HFFc6 (cell line): ENCODE measurements around the gene DDX10. TPM values are rescaled to one million over a fixed set of nuclear protein-coding genes. Genes with fewer than 3 reads are reported as not detected.

Source experiments
- DNase-seq: peaks from one replicate; pipeline ENCODE4 v3.0.0-alpha.2; 2018
- H3K27ac Mint-ChIP-seq: 2 replicates; pipeline ENCODE4 v1.8.0; 2020; ENCODE audit warnings: mild to moderate bottlenecking, mixed read lengths
- H3K27me3 Mint-ChIP-seq: 2 replicates; pipeline ENCODE4 v1.8.0; 2021; ENCODE audit warnings: mild to moderate bottlenecking, moderate library complexity, mixed read lengths; ENCODE audit not compliant: insufficient read depth
- H3K36me3 Mint-ChIP-seq: 2 replicates; pipeline ENCODE4 v1.8.0; 2021; ENCODE audit warnings: low read depth, mixed read lengths
- H3K4me1 Mint-ChIP-seq: 2 replicates; pipeline ENCODE4 v1.8.0; 2020; ENCODE audit warnings: low read depth, mixed read lengths
- H3K4me3 Mint-ChIP-seq: 2 replicates; pipeline ENCODE4 v1.8.0; 2020; ENCODE audit warnings: mild to moderate bottlenecking, moderate library complexity, mixed read lengths
- H3K9me3 Mint-ChIP-seq: 2 replicates; pipeline ENCODE4 v1.8.0; 2020; ENCODE audit warnings: mild to moderate bottlenecking, mixed read lengths
- total RNA-seq, 6 experiments: library from RNA; stranded (reverse); fragmentation: NEBNext Ultra II Directional; extraction: Animal tissue kit (Norgen Biotek cat#: 25700); gene quantifications; 2 replicates in 1 of 6; 3 replicates in 5 of 6; pipeline ENCODE4 v1.2.3, GENCODE V29; 2021
- TF ChIP-seq, protein P1 (sequence below): fragments of 200-600 bp; sonication (generic); IDR thresholded peaks from 2 replicates; pipeline ENCODE4 v1.5.0; 2021; ENCODE audit warnings: antibody characterized with exemption, mild to moderate bottlenecking

The DDX10 gene
- total RNA-seq, 6 experiments from 2014 or later = 24.5 to 45.5 (median 33.5) TPM

DNA sequence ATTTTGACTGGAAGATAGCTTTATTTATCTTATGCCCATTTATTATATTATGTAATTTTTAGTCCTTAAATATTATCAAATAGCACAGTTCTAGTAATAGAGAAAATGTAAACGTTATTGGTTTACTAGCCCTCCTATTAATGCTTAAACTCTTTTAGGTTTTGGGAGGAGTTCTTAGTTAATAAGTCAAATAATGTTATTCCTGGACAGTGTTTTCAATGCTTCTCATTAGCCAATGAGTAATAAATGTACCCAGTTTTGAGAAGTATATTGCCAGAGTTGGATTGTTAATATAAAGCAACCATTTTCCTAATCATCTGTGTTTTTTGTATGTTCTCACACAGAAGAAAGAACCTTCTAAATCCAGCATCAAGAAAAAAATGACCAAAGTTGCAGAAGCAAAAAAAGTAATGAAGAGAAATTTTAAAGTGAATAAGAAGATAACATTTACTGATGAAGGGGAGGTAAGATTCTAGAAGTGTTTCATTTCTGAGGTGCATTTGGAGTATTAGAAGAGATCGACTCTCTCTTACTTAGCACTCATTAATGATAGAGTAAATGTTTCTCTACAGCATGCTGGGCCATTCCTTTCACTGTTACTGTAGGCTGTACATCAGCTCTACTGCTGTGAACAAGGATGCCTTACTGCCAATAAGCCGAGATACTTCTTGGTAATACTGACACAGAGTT lies 173.4 kb downstream of the DDX10 start:
- Mint-ChIP-seq H3K27ac (no peak overlapping the region), H3K36me3 (peaks cover 17% of the 10 kb centered on the region), H3K27me3 (no peaks in the 10 kb centered on the region), H3K9me3 (no peaks in the 10 kb centered on the region), H3K4me3 (no peak overlapping the region), H3K4me1 (peaks cover 11% of the 10 kb centered on the region)
- TF ChIP-seq, protein P1, sequence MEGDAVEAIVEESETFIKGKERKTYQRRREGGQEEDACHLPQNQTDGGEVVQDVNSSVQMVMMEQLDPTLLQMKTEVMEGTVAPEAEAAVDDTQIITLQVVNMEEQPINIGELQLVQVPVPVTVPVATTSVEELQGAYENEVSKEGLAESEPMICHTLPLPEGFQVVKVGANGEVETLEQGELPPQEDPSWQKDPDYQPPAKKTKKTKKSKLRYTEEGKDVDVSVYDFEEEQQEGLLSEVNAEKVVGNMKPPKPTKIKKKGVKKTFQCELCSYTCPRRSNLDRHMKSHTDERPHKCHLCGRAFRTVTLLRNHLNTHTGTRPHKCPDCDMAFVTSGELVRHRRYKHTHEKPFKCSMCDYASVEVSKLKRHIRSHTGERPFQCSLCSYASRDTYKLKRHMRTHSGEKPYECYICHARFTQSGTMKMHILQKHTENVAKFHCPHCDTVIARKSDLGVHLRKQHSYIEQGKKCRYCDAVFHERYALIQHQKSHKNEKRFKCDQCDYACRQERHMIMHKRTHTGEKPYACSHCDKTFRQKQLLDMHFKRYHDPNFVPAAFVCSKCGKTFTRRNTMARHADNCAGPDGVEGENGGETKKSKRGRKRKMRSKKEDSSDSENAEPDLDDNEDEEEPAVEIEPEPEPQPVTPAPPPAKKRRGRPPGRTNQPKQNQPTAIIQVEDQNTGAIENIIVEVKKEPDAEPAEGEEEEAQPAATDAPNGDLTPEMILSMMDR = no peak
- DNase-seq = no peak

DNA sequence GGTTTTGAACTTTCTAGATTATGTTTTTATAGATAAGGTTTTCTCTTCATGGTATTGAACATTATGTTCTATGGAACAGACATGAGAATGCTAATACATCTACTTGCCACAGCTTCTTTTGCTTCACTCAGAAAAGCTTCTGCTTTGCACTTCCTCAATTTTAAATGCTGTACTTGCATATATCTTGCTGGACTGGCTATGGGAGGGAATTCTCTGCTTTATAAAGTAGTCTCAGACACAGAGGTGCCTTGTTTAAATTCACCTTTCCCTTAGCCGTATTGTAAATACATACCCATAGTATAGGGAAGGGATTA lies 173.9 kb downstream of the DDX10 start:
- H3K9me3 Mint-ChIP-seq = no peaks in the 10 kb centered on the region
- no peaks in the 10 kb centered on the region for H3K27me3 Mint-ChIP-seq
- no peak for DNase-seq
- peaks cover 6% of the 10 kb centered on the region for H3K4me1 Mint-ChIP-seq
- TF ChIP-seq, protein P1 = no peak
- H3K4me3 Mint-ChIP-seq = no peak overlapping the region
- H3K27ac Mint-ChIP-seq = no peak overlapping the region
- H3K36me3 Mint-ChIP-seq = peaks cover 17% of the 10 kb centered on the region

DNA sequence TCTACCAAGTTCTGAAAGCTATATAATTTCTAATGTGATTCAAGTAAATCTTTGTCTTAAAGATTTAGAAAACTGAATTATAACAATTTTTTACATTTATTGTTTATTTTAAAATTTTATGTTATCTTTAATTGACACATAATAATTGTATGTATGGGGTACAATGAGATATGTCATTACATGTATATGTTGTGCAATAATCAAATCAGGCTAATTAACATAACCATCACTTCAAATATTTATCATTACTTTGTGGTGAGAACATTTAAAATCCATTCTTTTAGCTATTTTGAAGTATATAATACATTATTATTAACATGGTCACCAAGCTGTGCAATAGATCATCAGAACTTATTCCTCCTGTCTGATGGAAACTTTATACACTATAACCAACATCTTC lies 181.1 kb downstream of the DDX10 start:
- H3K27ac Mint-ChIP-seq = no peak overlapping the region
- peaks cover 6% of the 10 kb centered on the region; the same call in 1 of the 2 replicates for H3K36me3 Mint-ChIP-seq
- H3K4me3 Mint-ChIP-seq = no peak overlapping the region
- no peaks in the 10 kb centered on the region for H3K9me3 Mint-ChIP-seq
- no peaks in the 10 kb centered on the region for H3K27me3 Mint-ChIP-seq
- TF ChIP-seq, protein P1 = no peak
- no peaks in the 10 kb centered on the region; the same call in none of the 2 replicates for H3K4me1 Mint-ChIP-seq
- DNase-seq = no peak

DNA sequence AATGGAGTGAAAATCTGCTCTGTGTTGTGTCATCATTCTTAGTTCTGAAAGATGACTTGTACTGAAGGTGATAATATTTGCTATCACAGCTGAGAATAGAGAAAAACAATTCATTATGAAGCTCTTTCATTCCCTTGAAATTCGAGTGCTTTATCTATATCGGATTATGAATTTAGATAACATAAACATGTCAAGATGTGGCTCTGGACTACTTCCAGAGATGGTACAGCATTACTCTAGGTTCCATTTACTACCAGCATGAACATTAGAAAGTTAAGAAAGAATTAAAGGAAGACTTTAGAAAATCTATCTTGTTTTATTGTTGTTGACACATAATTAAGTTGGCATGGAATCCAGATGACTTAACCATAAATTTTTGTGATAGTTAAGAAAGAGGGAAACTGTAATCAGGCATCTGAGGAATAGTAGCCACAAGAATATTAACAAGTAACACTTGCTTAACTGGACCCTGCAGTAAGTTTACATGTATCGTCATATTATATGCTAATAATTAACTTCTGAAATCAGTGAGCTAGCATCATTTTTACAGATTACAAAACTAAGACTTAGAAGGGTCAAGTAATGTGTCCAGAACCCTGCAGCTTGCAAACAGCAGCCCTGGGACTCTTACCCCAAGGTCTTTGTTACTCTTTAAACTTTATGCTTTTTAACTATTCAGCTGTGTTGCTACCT lies 182.6 kb downstream of the DDX10 start:
- Mint-ChIP-seq H3K36me3 (no peaks in the 10 kb centered on the region; the same call in 1 of the 2 replicates), H3K4me1 (peaks cover 10% of the 10 kb centered on the region), H3K4me3 (no peak overlapping the region), H3K27ac (no peak overlapping the region), H3K27me3 (no peaks in the 10 kb centered on the region), H3K9me3 (no peaks in the 10 kb centered on the region)
- TF ChIP-seq, protein P1 = no peak
- no peak for DNase-seq

DNA sequence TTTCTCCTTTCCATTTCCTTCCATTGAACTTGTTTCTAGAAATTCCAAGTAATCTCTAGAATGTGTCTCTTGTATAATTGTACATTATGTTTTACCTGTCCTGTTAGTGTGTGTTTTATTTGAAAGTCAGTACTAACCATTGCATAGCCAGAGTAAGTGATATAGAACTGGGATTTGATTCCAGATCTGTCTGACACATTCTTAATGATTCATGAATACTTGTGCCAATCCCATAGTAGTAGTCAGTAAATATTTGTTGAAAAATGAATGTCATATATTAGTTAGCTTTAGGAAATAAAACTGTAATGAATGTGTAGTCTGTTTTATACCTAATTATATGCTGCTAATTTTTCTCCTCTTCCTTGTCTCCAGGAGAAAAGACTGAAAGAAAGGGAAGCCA lies 186.9 kb downstream of the DDX10 start:
- H3K27me3 Mint-ChIP-seq = no peaks in the 10 kb centered on the region
- no peak for DNase-seq
- TF ChIP-seq, protein P1 = no peak
- H3K4me3 Mint-ChIP-seq = no peak overlapping the region
- H3K36me3 Mint-ChIP-seq = no peaks in the 10 kb centered on the region; the same call in 1 of the 2 replicates
- no peaks in the 10 kb centered on the region for H3K9me3 Mint-ChIP-seq
- H3K4me1 Mint-ChIP-seq = peaks cover 27% of the 10 kb centered on the region
- H3K27ac Mint-ChIP-seq = no peak overlapping the region
